HG02981 (cell line): ENCODE results near the gene CCL7.

Experiments
- ATAC-seq: cut with Tn5 transposase; IDR thresholded peaks from one replicate; pipeline ENCODE4 v1.9.1; 2021; ENCODE audit warnings: mild to moderate bottlenecking, moderate library complexity; ENCODE audit not compliant: unreplicated experiment

CCL7 gene

DNA sequence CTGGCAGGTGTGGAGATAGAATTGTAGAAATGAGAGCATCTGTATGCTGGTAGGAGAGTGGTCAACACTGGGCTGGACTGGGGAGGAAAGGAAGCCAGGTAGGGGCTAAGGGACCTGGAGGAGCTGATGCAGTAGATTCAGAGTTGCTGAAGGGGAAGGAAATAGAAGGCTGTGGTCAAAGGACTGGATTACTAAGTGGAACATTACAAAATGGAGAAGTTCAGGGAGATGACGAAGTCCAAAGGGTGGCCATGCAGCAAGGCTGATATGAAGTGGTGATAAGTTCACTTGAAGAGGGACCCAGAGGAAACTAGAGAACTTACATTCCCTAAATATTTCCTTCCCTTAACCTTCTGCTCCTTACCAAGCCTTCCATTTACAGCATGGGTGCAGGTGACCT lies 23.6 kb upstream of the CCL7 start:
- no peak for ATAC-seq

DNA sequence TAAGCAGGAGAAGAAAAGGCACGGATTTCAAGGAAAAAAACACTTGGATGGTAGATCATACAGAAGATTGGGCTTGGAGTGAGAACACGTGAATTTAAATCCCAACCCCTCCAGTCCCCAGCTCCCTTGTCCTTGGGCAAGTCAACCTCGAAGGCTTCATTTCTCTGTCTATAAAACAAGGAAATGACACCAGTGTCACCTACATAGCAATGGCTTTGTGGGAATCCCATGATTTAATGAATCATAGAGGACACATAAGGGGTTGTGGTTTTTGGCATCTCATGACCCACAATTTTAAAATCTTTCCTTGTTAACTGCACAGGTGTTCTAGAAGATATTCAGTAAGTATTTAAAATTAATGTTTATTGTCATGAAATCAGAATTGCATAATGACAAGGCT lies 23.1 kb upstream of the CCL7 start:
- ATAC-seq: no peak

DNA sequence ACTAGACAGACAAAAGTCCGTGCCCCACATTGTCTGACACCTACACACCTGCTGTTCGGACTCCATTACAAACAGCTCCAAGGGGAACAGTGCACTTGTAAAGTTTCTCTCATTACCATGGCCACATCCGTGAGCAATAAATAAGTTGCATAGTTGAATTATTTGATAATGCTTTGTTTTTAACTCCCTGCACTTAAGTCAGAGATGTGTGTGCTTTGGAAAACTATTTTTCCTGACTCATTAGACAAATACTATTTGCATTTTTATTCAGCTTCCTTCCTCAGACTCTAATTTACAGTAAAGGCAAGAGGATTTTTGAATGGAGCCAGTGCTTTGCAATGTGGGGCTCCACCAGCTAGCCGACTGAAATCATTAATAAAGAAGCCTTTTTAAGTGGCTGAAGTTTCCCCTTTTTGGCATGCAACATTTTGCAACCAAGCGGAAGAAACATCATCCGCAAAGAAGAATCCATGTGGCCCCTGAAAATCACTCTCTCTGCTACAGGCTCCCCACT lies 21.5 kb upstream of the CCL7 start:
- ATAC-seq: no peak

DNA sequence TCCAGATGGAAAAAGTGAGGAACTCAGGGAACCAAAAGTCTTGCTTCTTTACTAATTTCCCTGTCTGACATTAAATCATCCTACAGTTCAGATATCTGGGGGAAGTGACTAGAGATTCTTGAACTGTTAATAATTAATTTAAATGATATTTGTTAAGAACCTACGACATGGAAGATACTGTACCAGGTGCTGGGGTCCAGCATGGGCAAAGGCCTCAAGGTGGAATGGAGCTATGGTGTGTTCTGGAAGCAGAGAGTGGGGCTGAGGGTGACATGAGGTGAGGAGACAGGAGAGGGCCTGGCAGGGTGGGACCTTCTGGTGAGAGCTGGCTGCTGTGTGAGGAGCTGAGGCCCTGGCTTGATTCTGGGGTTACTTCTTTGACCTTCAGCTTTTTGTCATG lies 21.0 kb upstream of the CCL7 start:
- ATAC-seq: no peak

DNA sequence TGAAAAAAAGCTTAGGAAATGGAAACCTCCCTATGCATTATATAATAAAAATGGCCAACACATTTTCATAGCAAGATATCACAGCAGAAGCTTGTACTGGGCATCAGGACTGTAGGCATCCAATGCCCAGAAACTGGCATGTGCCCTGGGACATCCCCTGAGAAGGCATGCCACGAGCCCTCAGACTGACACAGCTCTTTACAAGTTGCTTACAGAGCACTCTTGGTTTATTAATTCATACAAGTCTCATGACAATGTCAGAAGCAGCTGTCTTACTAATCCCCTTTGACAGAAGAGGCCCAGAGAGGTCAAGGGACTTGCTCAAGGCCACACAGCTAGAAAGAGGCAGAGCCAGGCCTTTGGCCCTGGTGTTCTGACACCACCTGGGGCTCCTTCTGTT lies 20.5 kb upstream of the CCL7 start:
- ATAC-seq: no peak

DNA sequence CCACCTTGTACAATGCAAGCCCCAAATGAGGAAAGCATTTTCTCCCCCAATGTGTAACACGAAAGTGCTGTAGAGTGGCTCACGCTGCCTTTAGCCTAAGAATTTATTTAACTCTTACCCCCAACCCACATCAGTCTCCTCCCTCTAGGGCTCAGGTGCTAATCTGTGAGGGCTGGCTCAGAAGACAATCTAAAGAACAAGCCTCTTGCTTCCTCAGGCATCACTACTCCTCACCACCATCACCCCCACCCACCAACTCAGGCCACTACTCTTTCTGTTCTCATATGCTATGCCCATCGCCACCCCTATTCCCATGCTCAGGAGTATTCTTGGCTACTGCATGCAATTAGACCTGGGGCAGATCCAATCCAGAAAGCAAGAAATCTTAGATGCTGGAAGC lies 18.8 kb upstream of the CCL7 start:
- ATAC-seq: no peak

DNA sequence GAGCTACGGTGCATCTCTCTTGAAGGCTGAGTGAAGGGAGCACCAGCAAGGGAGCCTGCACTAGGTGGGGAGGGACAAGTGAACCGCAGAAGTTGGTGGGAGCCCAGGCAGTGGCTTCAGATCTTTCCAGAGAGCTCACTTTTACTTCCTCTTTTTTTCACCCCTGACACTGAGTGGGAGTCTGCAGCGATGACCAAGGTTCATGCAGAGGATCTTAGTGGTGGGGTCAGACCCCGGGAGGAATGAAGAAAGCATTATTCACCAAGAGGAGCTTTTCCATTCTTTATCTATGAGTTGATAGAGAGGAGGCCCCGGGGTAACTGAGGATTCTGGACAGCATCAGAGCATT lies 18.0 kb upstream of the CCL7 start:
- no peak for ATAC-seq

DNA sequence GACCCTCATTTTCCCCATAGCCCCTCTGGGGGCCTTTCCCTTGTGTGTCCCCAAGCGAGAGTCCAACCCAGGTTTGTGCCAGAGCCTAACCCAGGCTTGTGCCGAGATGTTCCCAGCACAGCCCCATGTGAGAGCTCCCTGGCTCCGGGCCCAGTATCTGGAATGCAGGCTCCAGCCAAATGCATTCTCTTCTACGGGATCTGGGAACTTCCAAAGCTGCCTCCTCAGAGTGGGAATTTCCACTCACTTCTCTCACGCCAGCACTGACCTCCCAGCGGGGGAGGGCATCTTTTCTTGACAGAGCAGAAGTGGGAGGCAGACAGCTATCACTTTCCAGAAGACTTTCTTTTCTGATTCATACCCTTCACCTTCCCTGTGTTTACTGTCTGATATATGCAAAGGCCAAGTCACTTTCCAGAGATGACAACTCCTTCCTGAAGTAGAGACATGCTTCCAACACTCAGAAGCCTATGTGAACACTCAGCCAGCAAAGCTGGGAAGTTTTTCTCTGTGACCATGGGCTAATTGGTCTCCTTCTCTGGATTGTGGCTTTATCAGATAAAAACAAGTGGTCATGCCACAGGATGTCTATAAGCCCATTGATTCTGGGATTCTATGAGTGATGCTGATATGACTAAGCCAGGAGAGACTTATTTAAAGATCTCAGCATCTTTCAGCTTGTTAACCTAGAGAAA lies 17.4 kb upstream of the CCL7 start:
- ATAC-seq: no peak

DNA sequence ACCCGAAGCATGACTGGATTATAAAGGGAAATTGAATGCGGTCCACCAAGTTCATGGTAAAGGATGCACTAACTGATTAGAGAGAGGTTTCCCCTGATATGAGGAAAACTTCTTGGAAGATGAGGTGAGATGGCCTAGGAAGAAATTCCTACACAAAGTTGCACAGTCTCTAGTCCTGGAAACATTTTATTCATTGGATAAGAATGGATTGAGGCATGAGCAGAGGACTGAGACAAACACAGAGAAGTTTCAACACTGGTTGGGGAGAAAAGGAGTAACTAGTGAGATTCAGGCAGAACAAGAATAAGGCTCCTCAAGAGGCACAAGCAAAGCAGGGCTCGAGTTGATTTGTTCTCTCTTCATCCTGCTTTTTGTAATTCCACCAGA lies 16.9 kb upstream of the CCL7 start:
- ATAC-seq: no peak

DNA sequence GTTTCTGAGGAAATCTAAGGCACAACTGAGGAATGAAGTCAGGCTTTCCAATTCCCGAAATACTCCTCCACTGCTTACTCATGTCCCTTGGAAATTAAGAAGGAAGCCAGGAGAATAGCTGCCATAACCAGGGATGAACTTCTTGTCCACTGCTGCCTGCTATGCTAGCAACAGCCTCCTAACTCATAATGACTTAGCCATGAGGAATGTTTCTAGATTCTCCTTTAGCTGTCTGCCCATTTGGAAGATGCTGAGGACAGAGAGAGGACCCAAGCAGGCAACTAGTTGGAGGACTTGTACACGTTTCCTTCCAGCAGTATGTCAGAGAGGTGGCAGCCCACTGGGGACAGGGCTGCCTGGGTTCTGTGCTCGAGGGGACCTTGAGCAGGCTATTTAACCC lies 15.9 kb upstream of the CCL7 start:
- no peak for ATAC-seq

DNA sequence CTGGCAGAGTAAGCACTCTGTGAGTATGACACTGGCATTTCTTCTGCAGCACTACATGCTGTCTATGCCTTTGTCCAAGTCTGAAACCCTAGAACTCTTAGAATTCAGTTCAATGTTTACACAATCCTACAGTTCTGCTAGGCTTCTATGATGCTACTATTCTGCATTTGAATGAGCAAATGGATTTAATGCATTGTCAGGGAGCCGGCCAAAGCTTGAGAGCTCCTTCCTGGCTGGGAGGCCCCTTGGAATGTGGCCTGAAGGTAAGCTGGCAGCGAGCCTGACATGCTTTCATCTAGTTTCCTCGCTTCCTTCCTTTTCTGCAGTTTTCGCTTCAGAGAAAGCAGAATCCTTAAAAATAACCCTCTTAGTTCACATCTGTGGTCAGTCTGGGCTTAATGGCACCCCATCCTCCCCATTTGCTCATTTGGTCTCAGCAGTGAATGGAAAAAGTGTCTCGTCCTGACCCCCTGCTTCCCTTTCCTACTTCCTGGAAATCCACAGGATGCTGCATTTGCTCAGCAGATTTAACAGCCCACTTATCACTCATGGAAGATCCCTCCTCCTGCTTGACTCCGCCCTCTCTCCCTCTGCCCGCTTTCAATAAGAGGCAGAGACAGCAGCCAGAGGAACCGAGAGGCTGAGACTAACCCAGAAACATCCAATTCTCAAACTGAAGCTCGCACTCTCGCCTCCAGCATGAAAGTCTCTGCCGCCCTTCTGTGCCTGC lies 15.2 kb upstream of the CCL7 start, which contains the start of gene CCL2:
Gene CCL2 (plus strand): TSS at position 635 of the 730 bp plus-strand sequence. CDS start 65 bp downstream, at position 700.
- ATAC-seq: no peak

DNA sequence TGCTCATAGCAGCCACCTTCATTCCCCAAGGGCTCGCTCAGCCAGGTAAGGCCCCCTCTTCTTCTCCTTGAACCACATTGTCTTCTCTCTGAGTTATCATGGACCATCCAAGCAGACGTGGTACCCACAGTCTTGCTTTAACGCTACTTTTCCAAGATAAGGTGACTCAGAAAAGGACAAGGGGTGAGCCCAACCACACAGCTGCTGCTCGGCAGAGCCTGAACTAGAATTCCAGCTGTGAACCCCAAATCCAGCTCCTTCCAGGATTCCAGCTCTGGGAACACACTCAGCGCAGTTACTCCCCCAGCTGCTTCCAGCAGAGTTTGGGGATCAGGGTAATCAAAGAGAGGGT lies 14.7 kb upstream of the CCL7 start:
- ATAC-seq: no peak

DNA sequence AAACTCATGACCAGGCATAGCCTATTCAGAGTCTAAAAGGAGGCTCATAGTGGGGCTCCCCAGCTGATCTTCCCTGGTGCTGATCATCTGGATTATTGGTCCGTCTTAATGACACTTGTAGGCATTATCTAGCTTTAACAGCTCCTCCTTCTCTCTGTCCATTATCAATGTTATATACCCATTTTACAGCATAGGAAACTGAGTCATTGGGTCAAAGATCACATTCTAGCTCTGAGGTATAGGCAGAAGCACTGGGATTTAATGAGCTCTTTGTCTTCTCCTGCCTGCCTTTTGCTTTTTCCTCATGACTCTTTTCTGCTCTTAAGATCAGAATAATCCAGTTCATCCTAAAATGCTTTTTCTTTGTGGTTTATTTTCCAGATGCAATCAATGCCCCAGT lies 14.2 kb upstream of the CCL7 start:
- ATAC-seq: no peak

DNA sequence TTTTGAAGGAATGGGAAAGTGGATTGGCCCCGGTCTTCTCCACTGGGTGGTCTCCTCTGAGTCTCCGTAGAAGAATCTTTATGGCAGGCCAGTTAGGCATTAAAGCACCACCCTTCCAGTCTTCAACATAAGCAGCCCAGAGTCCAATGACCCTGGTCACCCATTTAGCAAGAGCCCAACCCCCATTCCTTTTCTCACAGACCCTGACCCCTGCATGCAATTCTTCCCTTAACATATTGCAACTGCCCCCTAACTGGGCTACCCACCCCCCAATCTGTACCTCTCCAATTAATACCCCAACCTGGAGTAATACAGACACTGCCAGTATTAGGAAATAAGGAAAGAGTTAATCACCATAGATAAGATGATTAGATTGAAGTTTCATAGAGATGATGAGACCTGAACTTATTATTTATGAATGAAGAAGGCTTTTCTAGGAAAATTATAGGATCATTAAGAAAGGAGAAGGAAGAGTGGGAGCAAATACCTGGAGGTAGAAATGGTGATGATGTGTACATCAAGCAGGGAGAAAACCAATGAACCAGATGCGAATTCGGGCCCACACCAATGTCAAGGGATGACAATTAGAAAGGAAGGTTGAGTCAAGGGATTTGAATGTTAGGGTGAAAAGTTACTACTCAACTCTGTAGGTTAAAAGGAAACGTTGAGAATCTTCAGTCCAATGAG lies 12.6 kb upstream of the CCL7 start:
- ATAC-seq: no peak

DNA sequence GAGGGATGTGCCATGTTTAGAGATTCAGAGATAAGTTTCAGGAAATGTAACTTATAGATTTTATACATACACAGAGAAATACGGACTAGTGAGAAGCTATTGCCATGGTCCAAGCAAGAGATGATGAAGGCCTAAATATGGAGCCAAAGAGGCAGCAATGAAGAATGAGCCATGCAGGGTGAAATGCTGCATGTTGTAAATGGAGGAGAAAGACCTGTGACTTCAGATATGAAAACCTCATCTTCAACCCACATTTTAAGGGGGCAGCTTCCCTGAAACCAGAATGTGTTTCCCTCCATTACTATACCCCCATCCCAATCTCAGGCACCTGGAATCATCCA lies 12.1 kb upstream of the CCL7 start:
- no peak for ATAC-seq

DNA sequence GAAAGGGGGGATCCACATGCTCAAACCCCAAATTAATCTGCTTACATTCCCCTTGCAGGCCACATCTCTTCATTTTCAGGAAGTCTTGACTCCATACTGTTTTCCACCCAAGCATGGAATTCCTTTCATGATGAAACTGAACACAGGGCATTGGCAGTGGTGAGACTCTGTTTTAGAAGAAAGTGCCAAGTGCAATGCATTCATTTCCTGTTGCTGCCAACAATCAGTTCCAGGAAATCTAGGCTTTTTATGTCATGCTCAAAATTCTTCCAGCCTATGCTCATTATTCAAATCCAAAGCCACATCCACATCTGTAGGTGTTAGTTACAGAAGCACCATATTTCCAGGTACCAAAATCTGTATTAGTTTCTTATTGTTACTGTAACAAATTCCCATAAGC lies 10.9 kb upstream of the CCL7 start:
- ATAC-seq: no peak

DNA sequence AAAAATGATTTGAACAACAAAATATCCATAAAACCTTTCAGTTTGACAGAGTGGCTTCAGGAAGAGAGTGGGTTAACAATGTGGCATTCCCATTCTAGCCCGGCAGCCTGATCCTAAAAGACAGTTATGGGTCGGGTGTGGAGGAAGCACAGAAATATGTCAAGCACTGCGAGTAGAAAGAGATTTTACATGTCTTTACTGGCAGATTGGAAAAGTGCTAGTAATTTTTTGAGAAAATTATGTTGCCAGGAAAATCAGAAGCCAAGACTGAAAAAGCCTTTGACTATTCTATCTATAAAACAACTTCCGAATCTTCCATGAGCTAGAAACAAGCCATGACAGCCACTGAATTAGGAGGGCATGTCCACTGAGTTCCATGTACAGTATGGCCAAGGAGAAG lies 9.2 kb upstream of the CCL7 start:
- no peak for ATAC-seq

DNA sequence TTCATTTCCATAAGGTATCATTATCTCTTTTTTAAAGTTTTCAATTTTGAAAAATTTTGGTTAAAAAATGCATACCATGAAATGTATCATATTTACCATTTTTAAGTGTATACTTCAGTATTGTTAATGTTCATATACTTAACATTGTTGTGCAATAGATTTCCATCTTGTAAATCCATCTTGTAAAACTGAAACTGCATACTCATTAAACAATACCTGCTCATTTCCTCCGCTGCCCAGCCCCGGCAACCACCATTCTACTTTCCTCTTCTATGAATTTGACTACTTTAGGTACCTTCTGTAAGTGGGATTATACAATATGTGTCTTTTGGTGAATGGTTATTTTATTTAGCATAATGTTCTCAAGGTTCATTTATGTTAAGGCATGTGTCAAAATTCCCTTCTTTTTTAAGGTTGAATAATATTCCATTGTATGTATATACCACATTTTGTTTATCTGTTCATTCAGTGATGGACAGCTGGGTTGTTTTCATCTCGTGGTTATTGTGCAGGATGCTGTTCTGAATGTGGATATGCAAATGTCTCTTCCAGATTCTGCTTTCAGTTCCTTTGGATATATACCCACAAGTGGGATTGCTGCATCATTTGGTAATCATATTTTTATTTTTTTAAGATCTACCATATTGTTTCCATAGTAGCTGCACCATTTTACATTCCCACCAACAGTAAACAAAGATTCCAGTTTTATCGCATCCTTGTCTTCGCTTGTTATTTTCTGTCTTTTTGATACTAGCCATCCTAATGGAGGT lies 8.3 kb upstream of the CCL7 start:
- ATAC-seq: no peak

DNA sequence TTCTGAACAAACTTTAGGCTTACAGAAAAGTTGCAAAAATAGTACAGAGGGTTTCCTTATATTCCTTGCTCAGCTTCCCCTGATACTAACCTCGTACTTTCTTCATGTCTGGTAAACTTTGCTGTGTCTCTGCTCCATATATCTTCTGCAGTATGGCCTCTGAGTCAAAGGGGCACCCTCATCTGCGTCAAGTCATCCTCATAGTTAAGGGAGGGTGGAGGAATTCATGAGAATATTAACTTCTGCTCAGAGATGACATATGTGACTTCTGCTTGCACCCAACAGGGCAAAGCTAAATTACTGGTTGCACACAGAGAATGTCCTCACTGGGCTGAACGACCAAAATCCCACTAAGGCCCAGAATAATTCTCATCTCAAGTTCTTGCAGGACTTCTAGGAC lies 4.3 kb upstream of the CCL7 start:
- ATAC-seq: no peak

DNA sequence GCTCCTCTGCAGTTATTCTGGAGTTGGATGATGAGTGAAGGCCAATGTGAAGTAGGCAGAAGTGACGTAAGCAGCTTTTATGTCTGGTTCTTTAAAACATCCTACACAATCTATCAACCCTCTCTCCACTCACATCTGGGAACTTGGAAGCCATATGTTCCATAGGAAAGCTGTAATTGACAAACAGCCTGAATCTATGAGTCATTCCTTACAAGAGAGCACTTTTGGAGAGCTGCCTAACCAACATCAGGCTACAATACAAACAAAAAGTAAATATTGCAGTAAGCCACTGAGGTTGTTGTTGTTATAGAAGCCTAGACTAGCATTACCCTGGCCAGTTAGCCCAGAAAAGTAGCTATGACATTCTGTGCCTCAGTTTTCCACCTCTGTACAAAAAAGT lies 5.9 kb downstream of the CCL7 start:
- ATAC-seq: no peak

DNA sequence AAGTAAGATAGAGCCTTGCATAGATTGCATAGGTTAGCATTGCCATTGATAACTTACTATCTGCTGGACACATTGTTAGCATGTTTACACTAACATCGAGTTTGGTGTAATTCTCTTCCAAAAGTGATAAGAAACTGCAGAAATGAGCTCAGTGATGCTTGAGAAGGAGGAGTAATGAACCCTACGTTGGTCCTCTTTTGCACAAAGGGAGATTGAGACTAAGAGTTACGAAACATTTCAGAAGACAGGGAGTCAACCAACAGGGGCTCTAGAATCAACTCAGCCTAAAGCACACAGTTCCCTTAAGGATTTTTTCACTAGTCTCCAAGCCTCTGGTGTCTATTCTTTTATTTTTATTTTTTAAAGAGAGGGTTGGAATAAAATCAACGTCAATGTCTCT lies 6.8 kb downstream of the CCL7 start:
- ATAC-seq: no peak

DNA sequence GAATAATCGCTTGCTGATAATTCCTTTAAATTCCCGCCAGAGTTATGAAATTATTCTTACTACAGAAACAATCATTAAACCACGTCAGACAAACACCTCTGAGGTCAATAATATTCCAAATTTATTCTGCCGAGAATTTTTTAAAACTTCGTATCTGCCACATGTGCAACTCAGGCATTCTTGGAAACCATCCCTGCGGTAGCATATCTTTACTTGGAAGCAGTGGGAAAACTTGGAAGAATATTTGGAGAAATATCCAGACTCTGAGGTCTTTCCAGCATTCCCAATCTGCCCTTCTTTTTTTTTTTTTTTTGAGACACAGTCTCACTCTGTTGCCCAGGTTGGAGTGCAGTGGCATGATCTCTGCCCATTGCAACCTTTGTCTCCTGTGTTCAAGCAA lies 13.6 kb downstream of the CCL7 start:
- no peak for ATAC-seq
